HG02943 (cell line): ENCODE data around the gene TAX1BP3.

Experiments
- ATAC-seq: cut with Tn5 transposase; IDR thresholded peaks from one replicate; pipeline ENCODE4 v1.9.1; 2021; ENCODE audit warnings: mild to moderate bottlenecking, low read depth, moderate library complexity; ENCODE audit not compliant: unreplicated experiment

Gene TAX1BP3

DNA sequence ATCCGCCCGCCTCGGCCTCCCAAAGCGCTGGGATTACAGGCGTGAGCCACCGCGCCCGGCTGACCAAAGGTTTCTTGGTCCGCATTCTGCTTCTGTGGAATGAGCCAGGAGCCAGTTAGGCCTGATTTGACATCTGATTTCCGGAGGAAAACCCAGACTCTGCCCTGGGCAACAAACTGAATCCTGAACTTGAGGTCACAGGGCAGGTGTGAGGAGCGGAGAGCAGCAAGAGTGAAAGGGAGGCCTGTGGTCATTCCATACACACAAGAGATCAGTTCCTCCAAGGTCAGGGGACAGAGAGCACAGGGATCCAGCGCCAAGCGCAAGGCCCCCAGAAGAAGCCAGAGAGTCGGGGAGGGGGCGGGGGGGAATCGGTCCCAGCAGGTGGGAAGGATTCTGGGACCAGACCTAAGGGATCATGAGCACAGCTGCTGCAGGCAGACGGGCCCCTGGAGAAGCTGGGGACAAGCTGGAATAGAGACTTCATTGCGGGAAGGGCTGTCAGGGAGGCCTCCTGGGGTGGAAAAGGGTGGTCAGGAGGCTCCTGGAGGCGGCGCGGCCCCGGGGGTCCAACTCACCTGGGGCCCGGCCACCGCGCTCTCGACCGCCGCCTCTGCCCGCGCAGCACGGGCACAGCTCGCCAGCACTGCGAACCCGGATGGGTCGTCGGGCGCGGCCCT lies 32.8 kb downstream of the TAX1BP3 start:
- ATAC-seq: no peak

DNA sequence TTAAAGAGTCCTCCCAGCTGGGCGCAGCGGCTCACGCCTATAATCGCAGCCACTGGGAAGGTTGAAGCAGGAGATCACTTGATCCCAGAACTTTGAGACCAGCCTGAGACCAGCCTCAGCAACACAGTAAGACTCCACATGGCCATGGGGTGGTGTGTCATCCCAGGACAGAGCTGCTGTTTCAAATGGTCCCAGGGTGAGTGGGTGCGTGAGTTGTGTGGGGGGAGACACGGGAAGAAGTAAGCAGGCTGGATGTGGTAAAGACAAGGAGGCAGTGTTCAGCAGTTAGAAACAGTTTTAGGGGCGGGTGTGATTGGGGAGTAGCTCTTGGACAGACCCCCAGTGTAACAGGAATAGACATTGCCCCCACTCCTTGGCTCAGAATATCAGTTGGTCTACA lies 36.1 kb downstream of the TAX1BP3 start:
- ATAC-seq: no peak

DNA sequence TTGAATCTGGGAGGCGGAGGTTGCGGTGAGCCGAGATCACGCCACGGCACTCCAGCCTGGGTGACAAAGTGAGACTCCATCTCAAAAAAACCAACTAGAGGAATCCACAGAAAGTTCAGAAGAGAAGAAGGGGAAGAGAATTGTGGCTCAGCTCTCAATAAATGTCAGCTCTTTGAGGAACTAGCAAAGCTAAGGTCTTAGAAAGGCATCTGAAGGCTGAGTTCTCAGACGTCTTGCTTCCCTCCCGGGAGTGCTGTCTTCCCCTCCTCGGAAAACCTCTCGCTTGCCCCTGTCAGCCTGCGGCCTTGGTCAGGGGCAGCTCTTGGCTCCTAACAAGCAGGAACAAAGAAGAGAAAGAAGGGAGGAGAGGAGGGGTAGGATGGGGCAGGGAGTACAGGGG lies 37.6 kb downstream of the TAX1BP3 start:
- ATAC-seq: no peak

DNA sequence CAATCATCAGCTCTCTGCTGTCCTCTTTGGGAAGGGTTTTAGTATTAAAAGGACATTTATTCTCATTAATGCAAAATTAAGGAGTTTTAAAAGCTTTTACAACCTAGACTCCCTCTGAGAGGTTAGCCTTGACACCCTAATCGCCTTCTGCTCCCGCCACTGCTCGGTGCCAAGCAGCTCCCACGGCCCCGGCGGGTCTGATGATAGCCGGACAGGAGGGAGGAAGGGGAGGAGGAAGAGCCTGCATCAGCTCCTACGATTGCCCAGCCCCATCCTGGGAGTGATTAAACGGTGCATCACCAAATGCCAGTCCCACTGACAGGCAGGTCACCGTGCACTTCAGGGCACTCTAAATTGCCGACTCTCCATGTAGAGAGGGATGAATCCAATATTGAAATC lies 40.6 kb downstream of the TAX1BP3 start:
- no peak for ATAC-seq

DNA sequence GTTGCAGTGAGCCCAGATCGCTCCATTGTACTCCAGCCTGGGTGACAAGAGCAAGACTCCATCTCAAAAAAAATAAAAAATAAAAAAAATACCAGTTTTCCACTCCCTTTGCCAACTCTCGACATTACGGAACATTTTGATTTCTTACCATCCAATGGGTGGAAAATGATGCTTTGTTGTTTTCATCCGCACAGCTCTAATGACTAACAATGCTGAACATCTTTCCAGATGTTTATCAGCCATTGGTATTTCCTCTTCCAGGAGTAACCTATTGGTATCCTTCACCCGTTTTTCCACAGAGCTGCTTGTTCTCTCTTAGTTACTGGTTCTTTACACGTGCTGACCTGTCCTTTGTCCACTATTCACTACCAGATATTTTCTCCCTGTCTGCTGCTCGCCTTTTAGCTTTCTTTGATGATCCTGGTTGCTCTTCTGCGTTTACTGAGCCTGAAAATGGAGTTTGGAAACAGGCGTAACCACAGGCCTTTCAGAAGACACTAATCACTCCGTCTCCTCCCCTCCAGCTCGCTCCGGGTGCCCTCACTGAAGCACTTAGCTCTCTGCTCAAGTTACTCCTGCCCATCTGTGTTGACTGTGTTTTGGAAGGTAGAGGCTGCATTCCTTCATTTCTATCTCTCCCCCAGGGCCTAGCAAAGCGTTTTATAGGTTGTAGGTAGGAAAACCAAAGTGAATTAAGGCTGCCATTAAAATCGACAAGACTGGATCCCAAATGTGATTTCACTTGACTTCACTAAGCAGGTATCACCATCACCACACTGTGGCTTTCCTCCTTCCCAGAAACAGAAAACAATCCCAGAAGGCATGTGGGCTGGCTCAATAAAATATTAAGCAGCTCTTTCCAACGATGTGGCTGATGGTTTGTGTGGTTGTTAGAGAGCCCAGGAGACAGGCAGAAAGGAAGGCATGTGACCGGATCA lies 41.3 kb downstream of the TAX1BP3 start:
- no peak for ATAC-seq

DNA sequence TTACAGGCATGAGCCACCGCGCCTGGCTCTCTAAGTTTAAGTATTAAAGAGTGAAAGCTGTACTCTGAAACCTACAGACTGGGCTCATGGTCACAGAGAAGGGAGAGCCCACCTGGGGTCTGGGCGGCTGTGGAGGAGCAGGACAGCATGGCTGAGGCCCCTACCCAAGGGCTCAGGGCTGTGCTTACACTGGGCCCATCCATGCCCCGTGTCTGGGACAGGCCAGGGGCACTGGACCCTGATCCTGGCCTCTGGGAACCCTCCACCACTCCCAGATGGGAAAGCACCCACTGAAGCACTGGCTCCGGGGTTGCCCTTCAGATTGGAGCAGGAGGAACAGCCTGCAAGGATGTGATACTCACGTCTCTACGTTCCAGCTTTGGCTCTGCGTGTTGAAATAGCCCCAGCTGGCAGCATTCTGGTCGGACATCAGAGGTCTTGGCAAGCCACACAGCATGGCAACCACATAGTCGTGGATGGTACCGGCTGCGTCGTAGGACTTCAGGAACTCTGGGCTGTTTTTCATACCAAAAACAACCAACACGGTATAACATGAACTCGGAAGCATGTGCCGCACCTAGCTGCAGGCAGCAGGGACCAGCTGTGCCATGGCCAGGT lies 45.3 kb downstream of the TAX1BP3 start:
- ATAC-seq: no peak

DNA sequence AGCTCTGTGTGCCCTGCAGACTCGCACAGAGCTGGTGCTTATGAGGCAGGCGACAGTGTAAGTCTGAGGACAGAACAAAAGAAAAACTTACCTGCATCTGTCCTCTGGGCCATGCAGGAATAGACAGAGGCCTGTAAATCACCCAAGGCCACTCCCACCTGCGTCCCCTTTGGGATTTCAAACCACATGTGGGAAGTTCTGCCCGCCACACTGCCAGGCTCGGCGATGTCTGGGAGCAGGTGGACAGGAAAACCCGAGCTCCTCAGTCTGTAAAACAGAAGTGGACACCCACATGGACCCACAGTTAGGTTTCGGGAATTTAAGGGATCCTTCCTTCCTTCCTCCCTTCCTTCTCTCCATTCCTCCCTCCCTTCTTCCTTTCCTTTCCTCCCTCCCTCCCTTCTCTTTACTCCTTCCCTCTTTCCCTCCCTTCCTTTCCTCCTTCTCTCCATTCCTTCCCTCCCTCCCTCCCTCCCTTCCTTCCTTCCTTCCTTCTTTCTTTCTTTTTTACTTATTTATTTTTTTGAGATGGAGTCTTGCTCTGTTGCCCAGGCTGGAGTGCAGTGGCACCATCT lies 47.1 kb downstream of the TAX1BP3 start:
- ATAC-seq: no peak

DNA sequence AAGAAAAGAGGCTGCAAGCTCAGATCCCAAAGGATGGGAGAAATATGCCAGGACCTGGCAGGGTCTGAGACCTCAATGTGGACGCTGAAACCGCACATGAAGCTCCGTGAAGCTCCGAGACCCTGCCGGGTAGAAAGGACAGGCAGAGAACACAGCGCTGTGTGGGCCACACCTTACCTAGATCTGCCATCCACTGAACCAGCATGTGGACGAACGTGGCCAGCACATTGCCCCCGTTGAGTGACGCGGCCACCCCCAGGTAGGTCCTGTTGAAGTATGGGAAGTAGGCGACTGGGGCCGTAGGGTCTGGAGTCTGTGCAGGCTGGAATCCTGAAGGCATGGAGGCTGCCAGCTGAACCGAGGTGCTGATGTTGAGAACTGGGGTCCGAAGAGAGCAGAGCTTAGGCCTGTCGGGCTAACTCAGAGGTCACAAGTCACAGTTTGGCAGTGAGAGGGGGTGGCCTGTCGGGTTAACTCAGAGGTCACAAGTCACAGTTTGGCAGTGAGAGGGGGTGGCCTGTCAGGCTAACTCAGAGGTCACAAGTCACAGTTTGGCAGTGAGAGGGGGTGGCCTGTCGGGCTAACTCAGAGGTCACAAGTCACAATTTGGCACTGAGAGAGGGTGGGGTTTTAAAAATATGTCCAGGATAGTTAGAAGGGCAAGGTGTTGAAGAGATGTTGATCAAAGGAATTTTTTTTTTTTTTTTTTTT lies 53.1 kb downstream of the TAX1BP3 start:
- ATAC-seq: no peak

DNA sequence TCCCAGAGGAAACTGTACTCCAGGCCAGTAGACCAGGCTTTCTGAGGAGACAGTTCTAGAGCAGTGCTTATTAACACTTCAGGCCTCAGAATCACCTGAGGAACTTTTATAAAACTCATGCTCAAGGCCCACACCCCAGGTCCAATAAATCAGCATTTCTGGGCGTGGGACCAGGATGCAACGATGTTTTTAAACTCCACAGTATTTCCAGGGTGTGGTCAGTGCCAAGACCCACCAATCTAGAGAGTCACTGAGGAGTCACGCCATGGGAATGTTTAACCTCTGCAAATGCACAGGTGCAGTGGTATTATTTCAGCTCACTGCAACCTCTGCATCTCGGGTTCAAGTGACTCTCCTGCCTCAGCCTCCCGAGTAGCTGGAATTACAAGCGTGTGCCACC lies 55.3 kb downstream of the TAX1BP3 start:
- no peak for ATAC-seq
